ENCODE results near the gene NYAP2. TPM values are rescaled to one million over a fixed set of nuclear protein-coding genes. Genes with fewer than 3 reads are reported as not detected.

NYAP2 gene
- total and polyA plus RNA-seq, 2 donors (not counting 1 experiment from before 2014, with no cell fraction given) = not detected

- Histone ChIP-seq H3K4me2 (ENCODE audit: extremely low read depth, insufficient read depth, low read length) (no peak overlapping the region), H3K4me3 (replicated peaks in 1 of 4; ENCODE audit: control extremely low read depth in 1 of 4, insufficient read depth in 1 of 4, low read depth in 3 of 4, low read length in 4 of 4) (no peak overlapping the region), H4K20me1 (ENCODE audit: control insufficient read depth, extremely low read depth, insufficient read depth, low read length) (no peaks in the 10 kb centered on the region), H3K27ac (ENCODE audit: insufficient read depth, low read length) (no peak overlapping the region), H3K27me3 (ENCODE audit: control insufficient read depth, insufficient read depth, low read length) (no peaks in the 10 kb centered on the region), H3K79me2 (ENCODE audit: control insufficient read depth, insufficient read depth, low read length) (no peaks in the 10 kb centered on the region), H3K9me3 (ENCODE audit: control insufficient read depth, insufficient read depth, low read depth, low read length) (no peaks in the 10 kb centered on the region), H3K9ac (ENCODE audit: insufficient read depth, low read length) (no peak overlapping the region), H3K36me3 (ENCODE audit: control insufficient read depth, insufficient read depth, low read length) (no peaks in the 10 kb centered on the region), H2AFZ (ENCODE audit: low read length) (no peak overlapping the region), H3K4me1 (ENCODE audit: control insufficient read depth, extremely low read depth, insufficient read depth, low read length) (no peaks in the 10 kb centered on the region)
- no peak for DNase-seq (ENCODE audit: low read depth in 2 of 2)
- no peak for TF ChIP-seq EZH2 (IDR thresholded peaks at IDR 0.05; ENCODE audit: low read length, missing control alignments)
- TF ChIP-seq CTCF (conservative IDR thresholded peaks at IDR 0.05 in 1 of 2, IDR thresholded peaks at IDR 0.05 in 1 of 2; ENCODE audit: low read depth in 1 of 2, low read length in 2 of 2) = no peak
Measured at GRCh38 chr2:225493420-225494099, 94.0 kb downstream of the NYAP2 start.

- Histone ChIP-seq H3K4me3 (replicated peaks in 1 of 4; ENCODE audit: control extremely low read depth in 1 of 4, insufficient read depth in 1 of 4, low read depth in 3 of 4, low read length in 4 of 4) (no peak overlapping the region), H3K9me3 (ENCODE audit: control insufficient read depth, insufficient read depth, low read depth, low read length) (no peaks in the 10 kb centered on the region), H3K36me3 (ENCODE audit: control insufficient read depth, insufficient read depth, low read length) (no peaks in the 10 kb centered on the region), H2AFZ (ENCODE audit: low read length) (no peak overlapping the region), H3K4me1 (ENCODE audit: control insufficient read depth, extremely low read depth, insufficient read depth, low read length) (no peaks in the 10 kb centered on the region), H3K27ac (ENCODE audit: insufficient read depth, low read length) (no peak overlapping the region), H3K79me2 (ENCODE audit: control insufficient read depth, insufficient read depth, low read length) (no peaks in the 10 kb centered on the region), H3K27me3 (ENCODE audit: control insufficient read depth, insufficient read depth, low read length) (no peaks in the 10 kb centered on the region), H4K20me1 (ENCODE audit: control insufficient read depth, extremely low read depth, insufficient read depth, low read length) (no peaks in the 10 kb centered on the region), H3K9ac (ENCODE audit: insufficient read depth, low read length) (no peak overlapping the region), H3K4me2 (ENCODE audit: extremely low read depth, insufficient read depth, low read length) (no peak overlapping the region)
- DNase-seq (ENCODE audit: low read depth in 2 of 2) = peak in 1 of 2 donors; percentile 81
- no peak for TF ChIP-seq CTCF (conservative IDR thresholded peaks at IDR 0.05 in 1 of 2, IDR thresholded peaks at IDR 0.05 in 1 of 2; ENCODE audit: low read depth in 1 of 2, low read length in 2 of 2)
- TF ChIP-seq EZH2 (IDR thresholded peaks at IDR 0.05; ENCODE audit: low read length, missing control alignments) = no peak
Measured at GRCh38 chr2:225494100-225494459, 94.6 kb downstream of the NYAP2 start.

GRCh38 chr2:225495706-225496105, 96.2 kb downstream of the NYAP2 start:
- Histone ChIP-seq H2AFZ (ENCODE audit: low read length) (no peak overlapping the region), H3K36me3 (ENCODE audit: control insufficient read depth, insufficient read depth, low read length) (no peaks in the 10 kb centered on the region), H3K79me2 (ENCODE audit: control insufficient read depth, insufficient read depth, low read length) (no peaks in the 10 kb centered on the region), H3K4me3 (replicated peaks in 1 of 4; ENCODE audit: control extremely low read depth in 1 of 4, insufficient read depth in 1 of 4, low read depth in 3 of 4, low read length in 4 of 4) (no peak overlapping the region), H3K27ac (ENCODE audit: insufficient read depth, low read length) (no peak overlapping the region), H3K4me2 (ENCODE audit: extremely low read depth, insufficient read depth, low read length) (no peak overlapping the region), H3K9me3 (ENCODE audit: control insufficient read depth, insufficient read depth, low read depth, low read length) (no peaks in the 10 kb centered on the region), H3K4me1 (ENCODE audit: control insufficient read depth, extremely low read depth, insufficient read depth, low read length) (no peaks in the 10 kb centered on the region), H4K20me1 (ENCODE audit: control insufficient read depth, extremely low read depth, insufficient read depth, low read length) (no peaks in the 10 kb centered on the region), H3K9ac (ENCODE audit: insufficient read depth, low read length) (no peak overlapping the region), H3K27me3 (ENCODE audit: control insufficient read depth, insufficient read depth, low read length) (no peaks in the 10 kb centered on the region)
- no peak for DNase-seq (ENCODE audit: low read depth in 2 of 2)
- no peak for TF ChIP-seq EZH2 (IDR thresholded peaks at IDR 0.05; ENCODE audit: low read length, missing control alignments)
- no peak for TF ChIP-seq CTCF (conservative IDR thresholded peaks at IDR 0.05 in 1 of 2, IDR thresholded peaks at IDR 0.05 in 1 of 2; ENCODE audit: low read depth in 1 of 2, low read length in 2 of 2)
